GM20431 (cell line): ENCODE results near the gene CDK3.
"Not testable (repeated sequence)": the region's sequence is repeated elsewhere in the genome, so short reads cannot be mapped to it uniquely, and the experiment has no call there.

ENCODE experiments used
- in situ Hi-C: fragments of 300-500 bp; cut with MseI, MboI; formaldehyde crosslinking; loops from one replicate; pipeline ENCODE4 v1.15.0; 2020; ENCODE audit warnings: low sequenced_read_pairs; ENCODE audit not compliant: unreplicated experiment

Gene CDK3

DNA sequence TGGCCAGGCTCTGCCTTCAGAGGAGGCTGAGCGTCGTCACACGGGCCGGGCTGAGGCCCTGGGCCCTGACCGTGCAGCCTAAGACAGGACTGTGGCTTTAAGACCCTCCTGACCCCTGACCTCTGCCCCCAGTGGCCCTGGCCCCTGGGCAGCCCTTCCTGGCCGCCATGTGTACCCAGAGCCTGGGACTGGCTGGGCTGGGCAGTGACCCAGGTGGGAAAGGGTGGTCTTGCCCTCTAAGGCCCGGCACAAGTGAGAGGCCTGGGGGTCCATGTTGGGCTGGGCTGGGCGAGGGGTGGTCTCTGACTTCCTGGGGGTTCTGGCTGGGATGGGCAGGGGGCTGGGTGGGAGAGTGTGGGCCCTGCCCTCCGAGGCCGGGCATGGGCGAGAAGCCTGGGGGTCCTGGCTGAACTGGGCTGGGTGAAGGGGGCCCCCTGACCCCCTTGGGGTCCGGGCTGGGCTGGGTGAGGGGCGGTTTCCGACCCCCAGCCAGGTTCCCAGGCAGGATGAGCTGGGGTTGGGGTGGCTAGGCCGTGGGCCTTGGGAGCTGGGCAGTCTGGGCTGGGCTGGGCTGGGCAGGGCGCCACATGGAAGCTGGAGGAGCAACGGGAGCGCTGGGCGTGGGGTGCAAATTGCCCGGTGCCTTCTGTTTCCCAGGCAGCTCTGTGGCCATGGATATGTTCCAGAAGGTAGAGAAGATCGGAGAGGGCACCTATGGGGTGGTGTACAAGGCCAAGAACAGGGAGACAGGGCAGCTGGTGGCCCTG is at the start of gene CDK3:
Gene CDK3 (plus strand): TSS at position 101 of the 767 bp plus-strand sequence. CDS start 571 bp downstream, at position 672.
- in situ Hi-C loops: no loop called here

DNA sequence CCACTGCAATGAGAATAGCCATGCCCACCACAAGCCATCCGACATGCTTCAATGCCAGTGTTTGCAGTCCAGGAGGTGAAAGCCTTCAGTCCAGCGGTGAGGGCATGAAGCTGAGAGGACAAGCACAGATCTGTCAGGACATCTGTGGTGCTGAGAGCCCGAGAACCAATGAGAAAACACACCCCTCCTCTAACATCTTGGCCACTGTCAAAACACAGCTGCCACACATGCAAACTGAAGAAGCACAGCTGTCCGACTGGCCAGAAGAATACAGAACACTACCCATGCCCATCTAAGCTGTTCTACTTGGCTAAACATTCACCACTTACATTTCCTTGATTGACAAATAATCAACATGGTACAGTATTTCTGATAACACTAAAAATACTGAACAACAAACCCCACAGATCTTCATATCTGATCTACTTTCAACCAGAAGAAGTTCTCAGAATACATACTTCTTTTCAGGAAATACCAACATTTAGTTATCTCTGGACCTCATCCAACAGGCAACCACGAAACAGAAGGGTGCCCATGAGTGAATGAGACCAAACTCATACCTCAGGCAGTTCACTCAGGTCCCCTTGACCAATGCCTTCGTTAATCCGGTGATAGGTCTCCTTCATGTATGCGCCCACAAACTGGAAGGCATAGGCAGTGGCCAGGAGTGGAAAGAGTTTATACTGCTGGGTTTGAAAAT is 49.6 kb upstream of the CDK3 start:
- in situ Hi-C loops: no loop called here

DNA sequence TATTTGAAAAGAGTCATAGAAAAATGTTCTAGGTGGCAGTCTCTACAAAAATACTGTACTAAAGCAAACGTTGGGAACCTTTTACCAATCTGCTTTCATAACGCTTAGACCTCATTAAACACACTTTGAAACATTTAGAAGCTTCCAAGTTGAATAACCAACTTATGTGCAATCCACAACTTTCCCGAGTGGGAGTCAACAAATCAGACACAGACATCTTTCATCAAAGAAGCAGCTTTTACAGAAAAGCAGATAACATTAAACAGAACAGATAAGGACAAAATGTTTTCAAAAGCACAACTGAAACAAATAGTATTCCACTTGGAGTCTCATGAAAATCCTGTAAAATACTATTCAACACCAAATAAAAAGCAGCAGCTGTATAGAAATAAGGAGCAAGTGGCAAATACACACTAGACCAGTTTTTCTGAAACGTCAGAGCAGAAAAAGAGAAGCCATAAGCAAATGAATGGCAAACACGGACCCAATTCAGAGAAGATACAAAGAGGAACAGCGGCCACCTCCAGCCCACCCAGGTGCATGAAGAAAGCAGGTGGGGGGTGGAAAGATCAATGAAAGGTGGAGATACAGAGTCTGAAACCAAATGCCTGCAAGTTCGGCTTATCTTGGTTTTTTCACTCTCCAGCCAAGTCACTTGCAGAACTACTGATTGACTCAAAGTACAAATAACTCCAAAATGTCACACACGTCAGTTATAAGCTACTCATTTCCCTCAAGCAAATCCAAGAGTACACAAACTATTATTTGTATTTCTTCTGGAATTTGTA is 41.4 kb upstream of the CDK3 start:
- in situ Hi-C loops: no loop called here

DNA sequence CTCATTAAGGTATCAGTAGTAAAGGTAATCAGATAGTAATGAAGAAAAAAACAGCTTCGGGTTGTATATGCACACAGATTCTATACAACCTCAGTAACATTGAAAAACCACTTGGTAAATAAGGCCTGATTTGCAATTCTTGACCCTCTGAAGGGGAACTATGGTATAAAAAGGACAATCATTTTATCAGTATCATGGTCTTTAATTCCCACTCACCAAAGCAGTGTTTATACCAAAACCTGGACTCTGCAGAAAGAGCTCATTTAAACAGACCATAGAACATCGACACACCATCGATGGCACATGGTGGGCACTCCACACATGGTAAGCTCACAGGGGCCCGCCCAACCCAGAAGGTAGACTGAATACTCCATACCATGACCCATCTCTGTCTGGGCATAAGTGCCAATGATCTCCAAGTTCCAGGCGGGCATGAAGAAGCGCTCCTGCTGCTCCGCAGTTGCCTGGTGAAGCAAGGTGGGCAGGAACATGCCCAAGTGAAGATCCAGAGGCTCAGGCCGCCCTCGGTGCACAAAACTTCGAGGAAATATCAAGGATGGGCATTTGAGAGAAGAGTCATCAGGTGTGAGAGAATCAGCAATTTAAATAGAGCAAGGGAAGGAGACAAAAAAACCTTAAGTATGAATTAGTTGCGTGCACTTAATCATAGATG is 40.7 kb upstream of the CDK3 start:
- in situ Hi-C loops: no loop called here

DNA sequence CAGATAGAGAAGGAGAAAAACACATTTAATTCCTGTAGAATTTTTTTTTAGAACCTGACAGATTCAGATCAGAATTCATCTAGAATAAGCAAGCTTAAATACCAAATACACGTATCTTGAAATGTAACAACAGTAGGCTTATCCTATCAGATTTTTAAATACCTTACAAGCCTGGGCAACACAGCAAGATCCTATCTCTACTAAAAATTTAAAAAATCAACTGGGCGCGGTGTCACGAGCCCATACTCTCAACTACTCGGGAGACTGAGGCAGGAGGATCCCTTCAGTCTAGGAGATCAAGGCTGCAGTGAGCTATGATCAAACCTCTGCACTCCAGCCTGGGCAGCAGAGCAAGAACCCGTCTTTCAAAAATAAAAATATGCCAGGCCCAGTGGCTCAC is 35.2 kb upstream of the CDK3 start:
- in situ Hi-C loops: no loop called here

DNA sequence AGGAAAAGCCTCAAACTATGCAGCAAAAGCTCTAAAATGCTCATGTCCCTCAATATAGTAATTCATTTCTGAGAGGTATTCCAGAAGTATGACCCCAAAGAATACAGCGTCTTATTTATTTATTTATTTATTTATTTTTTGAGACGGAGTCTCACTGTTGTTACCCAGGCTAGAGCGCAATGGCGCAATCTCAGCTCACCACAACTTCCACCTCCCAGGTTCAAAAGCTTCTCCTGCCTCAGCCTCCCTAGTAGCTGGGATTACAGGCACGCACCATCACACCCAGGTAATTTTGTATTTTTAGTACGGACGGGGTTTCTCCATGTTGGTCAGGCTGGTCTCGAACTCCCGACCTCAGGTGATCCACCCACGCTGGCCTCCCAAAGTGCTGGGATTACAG is 31.6 kb upstream of the CDK3 start:
- in situ Hi-C loops: not testable (repeated sequence)

DNA sequence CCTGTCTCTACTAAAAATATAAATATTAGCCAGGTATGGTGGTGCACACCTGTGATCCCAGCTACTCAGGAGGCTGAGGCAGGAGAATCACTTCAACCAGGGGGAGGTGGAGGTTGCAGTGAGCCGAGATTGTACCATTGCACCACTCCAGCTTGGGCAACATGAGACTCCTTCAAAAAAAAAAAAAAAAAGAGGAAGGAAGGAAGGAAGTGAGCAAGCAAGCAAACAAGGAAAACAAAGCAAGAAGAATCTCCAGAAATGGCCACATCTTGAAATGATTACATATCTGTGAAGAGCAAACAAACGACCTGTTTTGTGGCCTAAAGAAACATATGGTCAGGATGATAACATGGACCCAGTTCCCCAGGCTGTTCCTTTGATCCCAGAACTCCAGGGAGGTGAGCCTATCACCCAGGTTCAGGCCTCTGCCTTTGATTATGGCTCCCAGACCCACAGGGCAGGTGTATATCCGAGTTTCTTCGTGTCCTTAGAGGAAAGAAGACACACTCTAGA is 30.6 kb upstream of the CDK3 start:
- in situ Hi-C loops: no loop called here

DNA sequence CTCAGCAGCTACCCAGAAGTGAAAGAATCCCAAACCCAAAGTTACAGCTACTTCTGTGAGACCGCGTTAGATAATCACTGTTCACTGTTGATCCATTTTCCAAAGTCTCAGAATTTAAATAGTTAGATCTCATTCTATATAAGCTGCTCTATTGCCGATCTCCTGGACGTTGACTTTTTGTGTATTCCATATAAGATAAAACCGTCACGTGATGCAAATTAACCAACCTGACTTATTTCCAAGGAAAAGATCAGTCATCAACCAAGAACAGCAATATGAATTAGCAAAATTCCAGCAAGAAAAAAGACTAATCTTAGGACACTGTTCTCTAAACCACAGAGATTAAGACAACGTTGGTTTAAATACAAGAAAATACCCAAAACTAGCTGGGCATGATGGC is 30.0 kb upstream of the CDK3 start:
- in situ Hi-C loops: no loop called here

DNA sequence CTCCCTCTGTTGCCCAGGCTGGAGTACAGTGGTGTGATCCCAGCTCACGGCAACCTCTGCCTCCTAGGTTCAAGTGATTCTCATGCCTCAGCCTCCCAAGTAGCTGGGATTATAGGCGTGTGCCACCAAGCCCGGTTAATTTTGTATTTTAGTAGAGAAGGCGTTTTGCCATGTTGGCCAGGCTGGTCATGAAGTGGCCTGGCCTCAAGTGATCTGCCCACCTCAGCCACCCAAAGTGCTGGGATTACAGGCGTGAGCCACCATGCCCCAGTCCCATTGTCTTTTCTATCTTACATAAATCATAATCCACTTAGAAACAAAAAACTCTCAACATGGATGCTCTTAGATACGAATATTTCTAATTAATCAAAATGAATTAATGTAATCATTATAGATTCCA is 25.5 kb upstream of the CDK3 start:
- in situ Hi-C loops: not testable (repeated sequence)

DNA sequence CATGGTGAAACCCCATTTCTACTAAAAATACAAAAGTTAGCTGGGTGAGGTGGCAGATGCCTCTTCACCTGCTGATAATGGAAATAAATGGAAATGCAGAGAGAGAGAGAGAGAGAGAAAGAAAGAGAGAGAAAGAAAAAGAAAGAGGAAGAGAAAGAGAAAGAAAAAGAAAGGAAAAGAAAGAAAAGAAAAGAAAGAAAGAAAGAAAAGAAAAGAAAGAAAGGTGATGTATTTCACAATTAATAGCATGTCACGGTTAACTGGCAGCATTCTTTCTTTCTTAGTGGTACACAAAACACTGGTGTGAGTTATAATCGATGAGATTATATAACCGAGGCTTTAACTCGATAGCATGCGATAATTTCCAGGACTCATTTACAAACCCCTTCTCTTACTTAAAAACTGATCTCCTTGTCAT is 24.9 kb upstream of the CDK3 start:
- in situ Hi-C loops: no loop called here

DNA sequence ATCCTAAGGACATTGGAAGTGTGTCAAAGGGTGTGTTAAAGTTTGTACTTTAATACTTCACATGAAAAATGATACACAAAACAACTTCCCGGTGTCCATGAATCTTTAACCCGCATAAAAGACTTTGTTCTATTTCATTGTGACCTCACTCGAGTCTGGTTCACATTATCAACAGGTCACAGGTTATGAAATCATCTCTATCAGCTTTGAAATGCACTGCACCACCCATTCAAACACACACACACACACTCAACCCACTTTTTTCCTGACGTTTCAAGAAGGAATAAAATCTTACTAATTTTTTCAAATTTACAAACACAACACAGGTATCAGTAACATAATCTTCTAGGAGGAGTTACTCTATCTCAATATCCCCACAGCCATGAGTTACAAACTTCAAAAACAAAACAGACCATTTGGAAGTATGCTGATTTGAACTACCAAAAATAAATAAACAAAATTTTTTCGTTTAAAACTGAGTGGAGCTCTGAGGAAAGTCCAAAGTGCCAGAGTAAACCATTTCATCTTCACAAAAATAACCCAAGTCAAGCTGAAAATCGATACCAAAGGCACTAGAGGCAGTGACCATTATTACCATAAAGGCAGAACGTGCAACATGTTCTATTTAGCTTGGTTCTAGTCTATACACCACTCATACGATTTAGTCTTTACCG is 24.3 kb upstream of the CDK3 start:
- in situ Hi-C loops: no loop called here

DNA sequence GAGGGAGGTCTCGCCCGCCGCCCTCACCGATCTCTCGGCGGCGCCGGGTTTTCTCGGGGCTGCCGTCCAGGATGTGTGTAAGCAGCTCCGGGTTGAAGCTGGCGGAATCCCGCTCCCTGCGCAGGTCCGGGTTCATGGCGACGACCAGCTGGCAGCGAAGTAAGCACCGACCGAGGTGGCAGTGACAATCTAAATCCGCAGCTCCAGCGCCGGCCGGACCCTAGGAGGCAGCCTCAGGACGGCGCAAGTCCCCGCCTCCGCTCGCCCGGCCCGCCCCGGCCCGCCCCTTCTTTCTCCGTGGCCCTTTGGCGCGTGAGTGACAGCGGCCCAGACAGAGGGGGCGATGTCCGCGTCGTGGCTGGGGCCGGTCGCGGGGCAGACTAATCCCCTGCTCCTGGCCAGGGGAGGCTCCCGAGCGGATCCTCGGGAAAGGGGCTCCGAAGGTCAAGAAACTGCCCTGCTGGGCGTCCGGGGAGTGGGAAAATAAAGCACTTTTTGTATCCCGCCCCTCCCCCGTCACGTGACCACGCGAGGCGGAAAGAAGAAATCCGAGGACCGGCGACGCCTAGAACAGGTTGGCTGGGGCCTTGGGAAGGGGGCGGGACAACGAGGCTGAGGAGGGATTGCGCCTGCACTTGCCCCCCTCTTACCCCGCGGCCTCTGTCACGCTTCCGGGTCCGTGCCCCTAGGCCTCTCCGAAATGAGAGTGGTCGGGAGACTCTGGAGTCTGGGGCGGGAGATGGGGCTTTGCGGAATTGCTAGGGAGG is 21.5 kb upstream of the CDK3 start, which contains the start of the genes ACOX1 and TEN1:
Gene ACOX1 (minus strand): TSS at position 229 of the 767 bp plus-strand sequence. CDS start 93 bp downstream, at position 136.
Gene TEN1 (plus strand): TSS at position 303 of the 767 bp plus-strand sequence. CDS start 6,953 bp downstream, outside the sequence.
- in situ Hi-C loops: no loop called here

DNA sequence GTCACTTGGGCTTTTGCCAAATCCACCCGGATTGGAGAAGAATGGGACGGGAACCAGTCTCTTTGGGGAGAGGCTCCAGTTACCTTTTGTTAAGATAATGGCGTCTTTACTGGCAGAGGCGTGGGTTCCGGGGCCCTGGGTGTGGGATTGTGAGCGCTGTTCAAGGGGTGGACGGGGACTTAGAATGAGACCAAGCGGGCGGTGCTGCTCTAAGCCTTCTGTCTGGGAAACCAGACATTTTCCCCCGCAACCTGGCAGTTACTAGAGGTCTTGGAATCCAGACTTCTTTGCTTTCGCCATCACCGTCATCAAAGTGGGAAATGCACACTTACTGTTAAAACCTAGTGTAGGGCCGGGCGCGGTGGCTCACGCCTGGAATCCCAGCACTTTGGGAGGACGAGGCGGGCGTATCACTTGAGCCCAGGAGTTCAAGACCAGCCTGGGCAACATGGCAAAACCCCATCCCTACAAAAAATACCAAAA is 20.9 kb upstream of the CDK3 start:
- in situ Hi-C loops: no loop called here

DNA sequence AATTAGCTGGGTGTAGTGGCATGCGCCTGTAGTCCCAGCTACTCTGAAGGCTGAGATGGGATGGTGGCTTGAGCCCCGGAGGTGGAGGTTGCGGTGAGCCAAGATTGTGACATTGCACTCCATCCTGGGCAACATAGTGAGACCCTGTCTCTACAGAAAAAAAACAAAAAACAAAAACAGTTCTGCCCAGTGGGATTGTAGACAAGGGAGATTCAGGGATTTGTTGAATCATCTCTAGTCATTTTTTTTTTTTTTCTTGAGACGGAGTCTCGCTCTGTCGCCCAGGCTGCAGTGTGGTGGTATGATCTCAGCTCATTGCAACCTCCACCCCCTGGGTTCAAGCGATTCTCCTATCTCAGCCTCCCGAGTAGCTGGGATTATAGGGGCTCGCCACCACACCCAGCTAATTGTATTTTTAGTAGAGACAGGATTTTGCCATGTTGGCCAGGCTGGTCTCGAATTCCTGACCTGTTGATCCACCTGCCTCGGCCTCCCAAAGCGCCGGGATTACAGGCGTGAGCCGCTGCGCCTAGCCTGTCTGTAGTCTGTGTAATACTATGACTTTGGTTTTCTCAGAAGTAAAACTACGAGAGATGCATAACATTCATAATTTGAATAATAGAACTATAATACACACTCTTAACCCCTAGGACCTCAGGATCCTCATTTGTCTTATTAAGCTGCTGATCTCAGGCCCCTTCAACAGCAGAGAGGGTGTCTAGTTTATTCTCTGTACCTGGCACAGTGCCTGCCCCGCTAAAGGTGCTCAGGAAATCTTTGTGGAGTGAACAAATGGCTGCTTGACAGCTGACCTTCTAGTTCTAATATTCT is 20.3 kb upstream of the CDK3 start:
- in situ Hi-C loops: no loop called here

DNA sequence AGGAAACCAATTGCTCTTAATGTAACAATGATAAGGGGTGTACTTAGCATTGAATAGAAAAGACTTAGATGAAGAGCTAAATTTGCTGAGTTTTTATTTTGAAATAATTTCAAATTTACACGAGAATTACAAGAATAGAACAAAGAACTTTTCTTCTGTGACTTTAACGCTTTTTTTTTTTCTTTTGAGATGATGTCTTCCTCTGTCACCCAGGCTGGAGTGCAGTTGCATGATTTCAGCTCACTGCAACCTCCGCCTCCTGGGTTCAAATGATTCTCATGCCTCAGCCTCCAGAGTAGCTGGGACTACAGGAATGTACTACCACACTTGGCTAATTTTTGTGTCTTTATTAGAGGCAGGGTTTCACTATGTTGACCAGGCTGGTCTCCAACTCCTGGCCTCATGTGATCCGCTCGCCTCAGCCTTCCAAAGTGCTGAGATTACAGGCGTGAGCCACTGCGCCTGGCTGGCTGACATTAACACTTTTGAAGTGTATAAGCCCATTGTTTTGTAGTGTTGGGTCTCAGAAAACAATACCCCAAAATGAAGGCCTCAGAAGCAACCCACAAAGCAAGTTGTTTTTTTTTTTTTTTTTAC is 19.5 kb upstream of the CDK3 start:
- in situ Hi-C loops: no loop called here

DNA sequence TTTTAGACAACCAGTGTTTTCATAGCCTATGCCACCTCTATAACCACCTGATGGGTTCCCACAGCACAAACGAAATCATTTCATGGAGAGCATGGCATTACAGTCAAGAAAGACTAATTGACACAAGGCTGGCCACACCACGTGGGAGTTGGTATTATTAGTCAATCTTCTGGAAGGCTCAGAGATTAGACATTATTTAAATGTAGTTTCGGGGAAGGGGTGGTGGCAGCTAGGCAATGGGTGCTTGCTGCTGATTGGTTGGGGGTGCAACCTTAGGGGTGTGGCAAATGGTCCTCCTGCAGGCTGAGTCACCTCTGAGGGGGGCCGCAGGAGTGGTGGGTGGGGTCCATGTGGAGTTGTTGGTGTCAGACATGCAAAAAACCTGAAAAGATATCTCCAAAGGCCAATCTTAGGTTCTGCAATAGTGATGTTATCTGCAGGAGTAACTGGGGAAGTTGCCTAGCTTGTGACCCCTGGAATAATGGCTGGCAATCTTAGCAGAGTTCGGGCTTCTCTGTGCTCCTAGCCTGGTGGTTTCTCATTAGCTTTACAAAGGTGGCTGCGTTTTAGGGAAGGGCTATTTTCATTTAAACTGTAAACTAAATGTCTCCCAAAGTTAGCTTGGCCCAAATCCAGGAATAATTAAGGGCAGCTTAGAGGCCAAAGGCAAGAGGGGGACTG is 17.0 kb upstream of the CDK3 start:
- in situ Hi-C loops: no loop called here

DNA sequence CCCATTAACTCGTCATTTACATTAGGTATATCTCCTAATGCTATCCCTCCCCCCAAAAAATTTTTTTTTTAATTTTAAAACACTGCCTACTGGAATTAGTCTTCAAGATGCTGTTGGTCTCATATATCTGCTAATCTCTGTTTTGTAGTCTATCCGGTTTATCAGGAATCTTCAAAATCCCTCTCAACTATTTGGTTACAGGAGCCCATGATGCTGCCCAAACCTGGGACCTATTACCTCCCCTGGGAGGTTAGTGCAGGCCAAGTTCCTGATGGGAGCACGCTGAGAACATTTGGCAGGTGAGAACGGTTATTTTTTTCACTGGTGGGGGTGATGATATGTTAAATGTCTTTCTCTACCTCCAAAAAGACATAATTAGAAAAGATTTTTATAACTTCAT is 14.7 kb upstream of the CDK3 start:
- in situ Hi-C loops: no loop called here
